Measurements from ENCODE around the gene SNX9. TPM values are rescaled to one million over a fixed set of nuclear protein-coding genes. Genes with fewer than 3 reads are reported as not detected.

Gene SNX9
- total and polyA plus RNA-seq, 10 of the 15 experiments (the other 5 are each of a cell fraction or from before 2014, with no cell fraction given), result 0.03 to 2.0 (median 0.37) TPM

- ChIA-PET SMC1A (ENCODE audit: uncharacterized antibody, unreplicated experiment) (interaction anchor here (0.6 kb wide), 1 partner anchor 14 kb away, joined by 3 read pairs; no protein-coding TSS in a partner anchor), CTCF (interaction anchor here (1.6 kb wide), 1 partner anchor 15 kb away, joined by 5 read pairs; no protein-coding TSS in a partner anchor), POLR2A (interaction anchor here (0.6 kb wide), 1 partner anchor 64 kb away, joined by 3 read pairs; no protein-coding TSS in a partner anchor), RAD21 (ENCODE audit: unreplicated experiment) (interaction anchor here (1.6 kb wide), 1 partner anchor 17 kb away, joined by 3 read pairs; no protein-coding TSS in a partner anchor)
- FAIRE-seq, result no peak
- Histone ChIP-seq H3K4me2 (ENCODE audit: control insufficient read depth, insufficient read depth) (no peak overlapping the region), H3K36me3 (ENCODE audit: control insufficient read depth in 2 of 2, insufficient read depth in 2 of 2, low read length in 1 of 2) (no peaks in the 10 kb centered on the region), H4K20me1 (ENCODE audit: control insufficient read depth, insufficient read depth) (no peaks in the 10 kb centered on the region), H3K4me3 (no peak overlapping the region), H3K79me2 (ENCODE audit: control insufficient read depth, insufficient read depth, low read length) (no peaks in the 10 kb centered on the region), H3K27me3 (replicated peaks in 1 of 2; ENCODE audit: control insufficient read depth in 2 of 2, insufficient read depth in 2 of 2, low read length in 1 of 2) (peaks cover 1 to 5% of the 10 kb centered on the region in 2 experiments; a peak in 2 of 4 replicates), H3K9me3 (replicated peaks; ENCODE audit: control insufficient read depth, insufficient read depth, low read length) (no peaks in the 10 kb centered on the region), H3K9ac (ENCODE audit: control insufficient read depth, insufficient read depth, low read length) (no peak overlapping the region), H3K27ac (ENCODE audit: control insufficient read depth, insufficient read depth) (no peak overlapping the region), H2AFZ (ENCODE audit: control insufficient read depth, low read depth, low read length) (no peak overlapping the region), H3K4me1 (ENCODE audit: control insufficient read depth, insufficient read depth, low read length) (no peaks in the 10 kb centered on the region)
- in situ Hi-C loops (cut with MboI) (no loop called here), intact Hi-C loops (cut with micrococcal nuclease; ENCODE audit: unreplicated experiment) (no loop called here)
- BruUV-seq (replicated peaks), result no TSS peak
- TF ChIP-seq TARDBP (IDR thresholded peaks at IDR 0.05; ENCODE audit: borderline replicate concordance) (no peak), CUX1 (IDR thresholded peaks at IDR 0.05; ENCODE audit: insufficient replicate concordance, low read depth, low read length) (no peak), CHD1 (IDR thresholded peaks at IDR 0.05; ENCODE audit: low read depth, low read length) (no peak), KDM1A (IDR thresholded peaks at IDR 0.05; ENCODE audit: borderline replicate concordance) (no peak), FOS (IDR thresholded peaks at IDR 0.05; ENCODE audit: borderline replicate concordance, extremely low read depth, insufficient read length) (no peak), BCL3 (IDR thresholded peaks at IDR 0.05; ENCODE audit: borderline replicate concordance, insufficient read depth, low read depth, low read length, poor library complexity, severe bottlenecking) (no peak), SIX5 (IDR thresholded peaks at IDR 0.05; ENCODE audit: low read depth, low read length, severe bottlenecking) (no peak), MTA2 (IDR thresholded peaks at IDR 0.05; ENCODE audit: low read depth) (no peak), ZNF592 (IDR thresholded peaks at IDR 0.05) (no peak), RAD21 (IDR thresholded peaks at IDR 0.05; ENCODE audit: insufficient read depth, low read depth, low read length) (no peak), SRF (IDR thresholded peaks at IDR 0.05; ENCODE audit: low read depth in 2 of 2, low read length in 2 of 2) (no peak), MEF2B (IDR thresholded peaks at IDR 0.05; ENCODE audit: partially characterized antibody, poor library complexity, severe bottlenecking) (no peak), PML (IDR thresholded peaks at IDR 0.05; ENCODE audit: low read length) (no peak)
- ATAC-seq, result no peak
- 94% methylated on average over 1 of the region's 1 CpG for WGBS (ENCODE audit: insufficient coverage, insufficient replicate concordance, low lambda C conversion rate, missing lambda C conversion rate)
- DNase-seq (ENCODE audit: low read depth, low spot score), result no peak
These were observed 36.0 kb upstream of the SNX9 start for GRCh38 chr6:157787080-157787479.
